K562 (cell line): ENCODE results near the gene OR4K13. TPM values are rescaled to one million over a fixed set of nuclear protein-coding genes. Genes with fewer than 3 reads are reported as not detected.

Source experiments
- polyA plus RNA-seq, 8 experiments: library from polyadenylated mRNA; depleted of rRNA in 4 of 8; stranded (reverse) in 5 of 8; unstranded in 3 of 8; fragments of >200 nt; fragmentation: Nextera tagmentation in 2 of 8; fragmentation: Illumina TruSeq in 1 of 8; extraction: Ambion mirVana in 2 of 8; extraction: Trizol in 1 of 8; gene quantifications; 2 replicates each; pipeline versions ENCODE4 v1.2.1 to v1.2.3, GENCODE V29; 2011 to 2014; ENCODE audit warnings: inconsistent platforms in 1 of 8, missing spikeins in 1 of 8
- total RNA-seq, 7 experiments: library from RNA; depleted of rRNA in 6 of 7; stranded (reverse); fragments of >200 nt in 6 of 7; fragmentation: Illumina TruSeq in 2 of 7; extraction: Trizol in 2 of 7; gene quantifications; 2 replicates each; pipeline versions ENCODE4 v1.2.1 to v1.2.3, GENCODE V29; 2011 to 2021; ENCODE audit warnings: low replicate concordance in 1 of 7

Gene OR4K13
- total and polyA plus RNA-seq, 9 of the 15 experiments (the other 6 are each of a cell fraction or from before 2014, with no cell fraction given): not detected

Other genes with a start within 250 kb of the OR4K13 start
Only the 7 nearest of the 14 such genes appear.
- gene OR4K1, start 105.1 kb downstream of the OR4K13 start, total RNA-seq (2014; rRNA removed): not detected in 2 replicates
- not detected in 2 replicates for gene OR4K1, start 105.1 kb downstream of the OR4K13 start, total RNA-seq (2014; rRNA removed; fragmentation: Illumina TruSeq; extraction: Trizol)
- not detected in 2 replicates for gene OR4K1, start 105.1 kb downstream of the OR4K13 start, total RNA-seq (2015; rRNA removed; fragmentation: Illumina TruSeq; extraction: Trizol)
- gene OR4K1, start 105.1 kb downstream of the OR4K13 start, total RNA-seq (2021): not detected in 2 replicates
- not detected in 2 replicates for gene OR4K1, start 105.1 kb downstream of the OR4K13 start, polyA plus RNA-seq (2011; rRNA removed)
- gene OR4K1, start 105.1 kb downstream of the OR4K13 start, polyA plus RNA-seq (2014; fragmentation: Illumina TruSeq; extraction: Trizol): not detected in 2 replicates
- gene OR4K1, start 105.1 kb downstream of the OR4K13 start, polyA plus RNA-seq (2014; fragmentation: Nextera tagmentation; extraction: Ambion mirVana): not detected
- not detected in 2 replicates for gene OR4K1, start 105.1 kb downstream of the OR4K13 start, polyA plus RNA-seq (2014; rRNA removed)
- not detected in 2 replicates for gene OR4K15, start 60.4 kb downstream of the OR4K13 start, total RNA-seq (2014; rRNA removed)
- gene OR4K15, start 60.4 kb downstream of the OR4K13 start, total RNA-seq (2014; rRNA removed; fragmentation: Illumina TruSeq; extraction: Trizol): not detected in 2 replicates
- not detected in 2 replicates for gene OR4K15, start 60.4 kb downstream of the OR4K13 start, total RNA-seq (2015; rRNA removed; fragmentation: Illumina TruSeq; extraction: Trizol)
- not detected in 2 replicates for gene OR4K15, start 60.4 kb downstream of the OR4K13 start, total RNA-seq (2021)
- gene OR4K15, start 60.4 kb downstream of the OR4K13 start, polyA plus RNA-seq (2011; rRNA removed): not detected in 2 replicates
- gene OR4K15, start 60.4 kb downstream of the OR4K13 start, polyA plus RNA-seq (2014; fragmentation: Illumina TruSeq; extraction: Trizol): not detected in 2 replicates
- gene OR4K15, start 60.4 kb downstream of the OR4K13 start, polyA plus RNA-seq (2014; fragmentation: Nextera tagmentation; extraction: Ambion mirVana): not detected
- not detected in 2 replicates for gene OR4K15, start 60.4 kb downstream of the OR4K13 start, polyA plus RNA-seq (2014; rRNA removed)
- not detected in 2 replicates for gene OR4Q2, start 33.9 kb downstream of the OR4K13 start, total RNA-seq (2014; rRNA removed)
- gene OR4Q2, start 33.9 kb downstream of the OR4K13 start, total RNA-seq (2014; rRNA removed; fragmentation: Illumina TruSeq; extraction: Trizol): not detected in 2 replicates
- gene OR4Q2, start 33.9 kb downstream of the OR4K13 start, total RNA-seq (2015; rRNA removed; fragmentation: Illumina TruSeq; extraction: Trizol): not detected in 2 replicates
- not detected in 2 replicates for gene OR4Q2, start 33.9 kb downstream of the OR4K13 start, total RNA-seq (2021)
- gene OR4Q2, start 33.9 kb downstream of the OR4K13 start, polyA plus RNA-seq (2011; rRNA removed): not detected in 2 replicates
- not detected in 2 replicates for gene OR4Q2, start 33.9 kb downstream of the OR4K13 start, polyA plus RNA-seq (2014; fragmentation: Illumina TruSeq; extraction: Trizol)
- gene OR4Q2, start 33.9 kb downstream of the OR4K13 start, polyA plus RNA-seq (2014; fragmentation: Nextera tagmentation; extraction: Ambion mirVana): not detected
- not detected in 2 replicates for gene OR4Q2, start 33.9 kb downstream of the OR4K13 start, polyA plus RNA-seq (2014; rRNA removed)
- not detected in 2 replicates for gene OR4K14, start 16.7 kb downstream of the OR4K13 start, total RNA-seq (2014; rRNA removed)
- not detected in 2 replicates for gene OR4K14, start 16.7 kb downstream of the OR4K13 start, total RNA-seq (2014; rRNA removed; fragmentation: Illumina TruSeq; extraction: Trizol)
- gene OR4K14, start 16.7 kb downstream of the OR4K13 start, total RNA-seq (2015; rRNA removed; fragmentation: Illumina TruSeq; extraction: Trizol): not detected in 2 replicates
- gene OR4K14, start 16.7 kb downstream of the OR4K13 start, total RNA-seq (2021): not detected in 2 replicates
- not detected in 2 replicates for gene OR4K14, start 16.7 kb downstream of the OR4K13 start, polyA plus RNA-seq (2011; rRNA removed)
- not detected in 2 replicates for gene OR4K14, start 16.7 kb downstream of the OR4K13 start, polyA plus RNA-seq (2014; fragmentation: Illumina TruSeq; extraction: Trizol)
- not detected for gene OR4K14, start 16.7 kb downstream of the OR4K13 start, polyA plus RNA-seq (2014; fragmentation: Nextera tagmentation; extraction: Ambion mirVana)
- gene OR4K14, start 16.7 kb downstream of the OR4K13 start, polyA plus RNA-seq (2014; rRNA removed): not detected in 2 replicates
- gene OR4L1, start 24.0 kb upstream of the OR4K13 start, total RNA-seq (2014; rRNA removed): not detected in 2 replicates
- gene OR4L1, start 24.0 kb upstream of the OR4K13 start, total RNA-seq (2014; rRNA removed; fragmentation: Illumina TruSeq; extraction: Trizol): not detected in 2 replicates
- not detected in 2 replicates for gene OR4L1, start 24.0 kb upstream of the OR4K13 start, total RNA-seq (2015; rRNA removed; fragmentation: Illumina TruSeq; extraction: Trizol)
- not detected in 2 replicates for gene OR4L1, start 24.0 kb upstream of the OR4K13 start, total RNA-seq (2021)
- gene OR4L1, start 24.0 kb upstream of the OR4K13 start, polyA plus RNA-seq (2011; rRNA removed): not detected in 2 replicates
- gene OR4L1, start 24.0 kb upstream of the OR4K13 start, polyA plus RNA-seq (2014; fragmentation: Illumina TruSeq; extraction: Trizol): not detected in 2 replicates
- gene OR4L1, start 24.0 kb upstream of the OR4K13 start, polyA plus RNA-seq (2014; fragmentation: Nextera tagmentation; extraction: Ambion mirVana): not detected
- not detected in 2 replicates for gene OR4L1, start 24.0 kb upstream of the OR4K13 start, polyA plus RNA-seq (2014; rRNA removed)
- gene OR4K17, start 74.7 kb upstream of the OR4K13 start, total RNA-seq (2014; rRNA removed): not detected in 2 replicates
- gene OR4K17, start 74.7 kb upstream of the OR4K13 start, total RNA-seq (2014; rRNA removed; fragmentation: Illumina TruSeq; extraction: Trizol): not detected in 2 replicates
- gene OR4K17, start 74.7 kb upstream of the OR4K13 start, total RNA-seq (2015; rRNA removed; fragmentation: Illumina TruSeq; extraction: Trizol): not detected in 2 replicates
- gene OR4K17, start 74.7 kb upstream of the OR4K13 start, total RNA-seq (2021): not detected in 2 replicates
- not detected in 2 replicates for gene OR4K17, start 74.7 kb upstream of the OR4K13 start, polyA plus RNA-seq (2011; rRNA removed)
- not detected in 2 replicates for gene OR4K17, start 74.7 kb upstream of the OR4K13 start, polyA plus RNA-seq (2014; fragmentation: Illumina TruSeq; extraction: Trizol)
- not detected for gene OR4K17, start 74.7 kb upstream of the OR4K13 start, polyA plus RNA-seq (2014; fragmentation: Nextera tagmentation; extraction: Ambion mirVana)
- not detected in 2 replicates for gene OR4K17, start 74.7 kb upstream of the OR4K13 start, polyA plus RNA-seq (2014; rRNA removed)
- not detected in 2 replicates for gene OR4N5, start 102.8 kb upstream of the OR4K13 start, total RNA-seq (2014; rRNA removed)
- not detected in 2 replicates for gene OR4N5, start 102.8 kb upstream of the OR4K13 start, total RNA-seq (2014; rRNA removed; fragmentation: Illumina TruSeq; extraction: Trizol)
- not detected in 2 replicates for gene OR4N5, start 102.8 kb upstream of the OR4K13 start, total RNA-seq (2015; rRNA removed; fragmentation: Illumina TruSeq; extraction: Trizol)
- not detected in 2 replicates for gene OR4N5, start 102.8 kb upstream of the OR4K13 start, total RNA-seq (2021)
- not detected in 2 replicates for gene OR4N5, start 102.8 kb upstream of the OR4K13 start, polyA plus RNA-seq (2011; rRNA removed)
- not detected in 2 replicates for gene OR4N5, start 102.8 kb upstream of the OR4K13 start, polyA plus RNA-seq (2014; fragmentation: Illumina TruSeq; extraction: Trizol)
- not detected for gene OR4N5, start 102.8 kb upstream of the OR4K13 start, polyA plus RNA-seq (2014; fragmentation: Nextera tagmentation; extraction: Ambion mirVana)
- gene OR4N5, start 102.8 kb upstream of the OR4K13 start, polyA plus RNA-seq (2014; rRNA removed): not detected in 2 replicates